GM10266 (cell line): ENCODE measurements around the gene AGMO.

Experiments
- DNase-seq: peaks from one replicate; pipeline ENCODE4 v3.0.0; 2012; ENCODE audit errors: extremely low spot score
- CTCF ChIP-seq: IDR thresholded peaks from 2 replicates; pipeline ENCODE4 v1.5.1; 2012; ENCODE audit warnings: mild to moderate bottlenecking, low read depth; ENCODE audit not compliant: control insufficient read depth, insufficient read depth; ENCODE audit errors: missing control alignments

AGMO gene

GRCh38 chr7:15446280-15446679 lies 115.5 kb downstream of the AGMO start:
- no peak for TF ChIP-seq CTCF
- no peak for DNase-seq

- DNase-seq = no peak
- TF ChIP-seq CTCF = no peak
Observed at GRCh38 chr7:15441915-15442314, 119.9 kb downstream of the AGMO start.

GRCh38 chr7:15440482-15440881 lies 121.3 kb downstream of the AGMO start:
- DNase-seq = no peak

GRCh38 chr7:15439853-15440252 lies 122.0 kb downstream of the AGMO start:
- DNase-seq = no peak
- TF ChIP-seq CTCF = no peak

More at GRCh38 chr7:15440482-15440881, 121.3 kb downstream of the AGMO start:
- TF ChIP-seq CTCF = no peak

- no peak for DNase-seq
- TF ChIP-seq CTCF = no peak
Observed at GRCh38 chr7:15433151-15433550, 128.7 kb downstream of the AGMO start.

- TF ChIP-seq CTCF = no peak
- no peak for DNase-seq
Observed at GRCh38 chr7:15430911-15431310, 130.9 kb downstream of the AGMO start.

- DNase-seq = no peak
- TF ChIP-seq CTCF = no peak
Observed at GRCh38 chr7:15430191-15430590, 131.6 kb downstream of the AGMO start.

- TF ChIP-seq CTCF = no peak
- no peak for DNase-seq
Observed at GRCh38 chr7:15424468-15424867, 137.3 kb downstream of the AGMO start.
